ENCODE data around the gene LRRC56. TPM values are rescaled to one million over a fixed set of nuclear protein-coding genes. Genes with fewer than 3 reads are reported as not detected.
"Not testable (repeated sequence)": the region's sequence is repeated elsewhere in the genome, so short reads cannot be mapped to it uniquely, and the experiment has no call there.

The LRRC56 gene
- total RNA-seq, 2 experiments from 2014 or later, result 0.96 to 0.98 TPM

- POLR2A ChIA-PET, result no interaction called here
- ATAC-seq (no peak), DNase-seq (no peak)
- H3K27me3 Mint-ChIP-seq, result no peaks in the 10 kb centered on the region
- H3K4me3 Mint-ChIP-seq, result peak overlapping the region; percentile 88
- no peaks in the 10 kb centered on the region for H3K9me3 Mint-ChIP-seq (ENCODE audit: low read depth)
- intact Hi-C loops (cut with DNase I, micrococcal nuclease), result no loop called here
- no peaks in the 10 kb centered on the region for H3K4me1 Mint-ChIP-seq
- CTCF ChIA-PET, result interaction anchor here (0.6 to 2.0 kb wide), 3 partner anchors 13 to 194 kb away, joined by 3 to 5 read pairs (median 4); no protein-coding TSS in a partner anchor
- peaks cover 13% of the 10 kb centered on the region for H3K36me3 Mint-ChIP-seq (ENCODE audit: low read depth)
- peak overlapping the region; percentile 19 for H3K27ac Mint-ChIP-seq
These were observed 29.8 kb downstream of the LRRC56 start for GRCh38 chr11:567011-567628.

GRCh38 chr11:567629-568292, 30.4 kb downstream of the LRRC56 start:
- ChIA-PET POLR2A (interaction anchor here (0.6 kb wide), 1 partner anchor 360 kb away, joined by 3 read pairs; the partner anchor contains the start of genes BET1L and RIC8A), CTCF (interaction anchor here (0.6 kb wide), 1 partner anchor 36 kb away, joined by 3 read pairs; no protein-coding TSS in a partner anchor)
- ATAC-seq, result peak; percentile 0
- no peak for DNase-seq
- intact Hi-C loops (cut with DNase I, micrococcal nuclease), result loop anchor here (1.0 to 2.0 kb wide), 11 partner anchors 7 to 331 kb away; partner anchors contain the start of genes LMNTD2 (in 2 of the 2), RASSF7 (in 2 of the 2), HRAS (in 1 of the 2) and IRF7 (in 1 of the 2)
- Mint-ChIP-seq H3K27ac (peak overlapping the region; percentile 69), H3K9me3 (ENCODE audit: low read depth) (no peaks in the 10 kb centered on the region), H3K4me1 (no peaks in the 10 kb centered on the region), H3K36me3 (ENCODE audit: low read depth) (peaks cover 13% of the 10 kb centered on the region), H3K27me3 (no peaks in the 10 kb centered on the region), H3K4me3 (peak overlapping the region; percentile 88)

- Mint-ChIP-seq H3K9me3 (ENCODE audit: low read depth) (no peaks in the 10 kb centered on the region), H3K36me3 (ENCODE audit: low read depth) (peaks cover 13% of the 10 kb centered on the region), H3K27me3 (no peaks in the 10 kb centered on the region), H3K4me1 (no peaks in the 10 kb centered on the region), H3K27ac (peak overlapping the region; percentile 72), H3K4me3 (peak overlapping the region; percentile 88)
- DNase-seq (peak; percentile 97), ATAC-seq (peak; percentile 93)
- POLR2A ChIA-PET, result interaction anchor here (0.6 to 0.7 kb wide), 2 partner anchors 293 to 361 kb away, joined by 3 to 5 read pairs; partner anchors contain the start of genes BET1L and RIC8A
- intact Hi-C loops (cut with DNase I, micrococcal nuclease), result loop anchor here (1.0 to 2.0 kb wide), 11 partner anchors 8 to 332 kb away; partner anchors contain the start of genes LMNTD2 (in 2 of the 2), RASSF7 (in 2 of the 2), HRAS (in 1 of the 2) and IRF7 (in 1 of the 2)
- CTCF ChIA-PET, result interaction anchor here (0.6 to 1.6 kb wide), 2 partner anchors 14 to 36 kb away, joined by 3 to 4 read pairs; no protein-coding TSS in a partner anchor
These were observed 31.2 kb downstream of the LRRC56 start for GRCh38 chr11:568306-569157.

GRCh38 chr11:569158-569885, 32.0 kb downstream of the LRRC56 start:
- Mint-ChIP-seq H3K9me3 (ENCODE audit: low read depth) (no peaks in the 10 kb centered on the region), H3K4me3 (peak overlapping the region; percentile 77), H3K36me3 (ENCODE audit: low read depth) (peaks cover 12% of the 10 kb centered on the region), H3K27ac (peak overlapping the region; percentile 72), H3K27me3 (peaks cover 2% of the 10 kb centered on the region), H3K4me1 (peaks cover 4% of the 10 kb centered on the region)
- POLR2A ChIA-PET, result interaction anchor here (0.6 to 0.7 kb wide), 2 partner anchors 102 to 294 kb away, joined by 5 read pairs; no protein-coding TSS in a partner anchor
- DNase-seq (peak; percentile 9), ATAC-seq (no peak)
- CTCF ChIA-PET, result interaction anchor here (1.6 kb wide), 1 partner anchor 15 kb away, joined by 4 read pairs; no protein-coding TSS in a partner anchor
- intact Hi-C loops (cut with DNase I, micrococcal nuclease), result loop anchor here in 1 of 2 experiments (2.0 kb wide), 3 partner anchors 45 to 119 kb away; partner anchors contain the start of genes IRF7 and PTDSS2

- Mint-ChIP-seq H3K9me3 (ENCODE audit: low read depth) (no peaks in the 10 kb centered on the region), H3K36me3 (ENCODE audit: low read depth) (peaks cover 9% of the 10 kb centered on the region), H3K27ac (no peak overlapping the region), H3K4me1 (peaks cover 14% of the 10 kb centered on the region), H3K27me3 (peaks cover 10% of the 10 kb centered on the region), H3K4me3 (no peak overlapping the region)
- POLR2A ChIA-PET, result no interaction called here
- intact Hi-C loops (cut with DNase I, micrococcal nuclease), result loop anchor here in 1 of 2 experiments (10.0 kb wide), 1 partner anchor 223 kb away; the partner anchor contains the start of genes CEND1 and SLC25A22
- DNase-seq, result peak; percentile 12
- no peak for ATAC-seq
- CTCF ChIA-PET, result no interaction called here
These were observed 34.5 kb downstream of the LRRC56 start for GRCh38 chr11:571802-572185.

- peaks cover 4% of the 10 kb centered on the region for H3K36me3 Mint-ChIP-seq (ENCODE audit: low read depth)
- intact Hi-C loops (cut with DNase I, micrococcal nuclease), result loop anchor here in 1 of 2 experiments (10.0 kb wide), 1 partner anchor 222 kb away; the partner anchor contains the start of genes CEND1 and SLC25A22
- POLR2A ChIA-PET, result no interaction called here
- ATAC-seq, result no peak
- H3K4me1 Mint-ChIP-seq, result peaks cover 24% of the 10 kb centered on the region
- H3K4me3 Mint-ChIP-seq, result no peak overlapping the region
- no peaks in the 10 kb centered on the region for H3K9me3 Mint-ChIP-seq (ENCODE audit: low read depth)
- H3K27ac Mint-ChIP-seq, result no peak overlapping the region
- CTCF ChIA-PET, result no interaction called here
- H3K27me3 Mint-ChIP-seq, result peaks cover 10% of the 10 kb centered on the region
- no peak for DNase-seq
These were observed 35.9 kb downstream of the LRRC56 start for GRCh38 chr11:573146-573759.

GRCh38 chr11:574031-574570, 36.8 kb downstream of the LRRC56 start:
- Mint-ChIP-seq H3K4me3 (peak overlapping the region; percentile 82), H3K27me3 (peaks cover 10% of the 10 kb centered on the region), H3K4me1 (peaks cover 32% of the 10 kb centered on the region)
- POLR2A ChIA-PET; CTCF ChIA-PET; ATAC-seq; H3K27ac Mint-ChIP-seq; H3K36me3 Mint-ChIP-seq (ENCODE audit: low read depth); H3K9me3 Mint-ChIP-seq (ENCODE audit: low read depth): not testable (repeated sequence)
- DNase-seq, result peak; percentile 41
- intact Hi-C loops (cut with DNase I, micrococcal nuclease), result loop anchor here in 1 of 2 experiments (10.0 kb wide), 1 partner anchor 221 kb away; the partner anchor contains the start of genes CEND1 and SLC25A22

- H3K9me3 Mint-ChIP-seq (ENCODE audit: low read depth), result no peaks in the 10 kb centered on the region
- H3K27ac Mint-ChIP-seq, result peak overlapping the region; percentile 58
- ChIA-PET POLR2A (interaction anchor here (0.8 kb wide), 1 partner anchor 13 kb away, joined by 3 read pairs; no protein-coding TSS in a partner anchor), CTCF (interaction anchor here (0.6 to 1.8 kb wide), 2 partner anchors 15 to 236 kb away, joined by 5 to 6 read pairs; partner anchors contain the start of gene LMNTD2)
- DNase-seq (peak; percentile 56), ATAC-seq (no peak)
- intact Hi-C loops (cut with DNase I, micrococcal nuclease), result loop anchor here (5.0 to 10.0 kb wide), 2 partner anchors 220 to 307 kb away; partner anchors contain the start of genes CEND1 (in 1 of the 2) and SLC25A22 (in 1 of the 2)
- peaks cover 39% of the 10 kb centered on the region for H3K4me1 Mint-ChIP-seq
- peak overlapping the region; percentile 82 for H3K4me3 Mint-ChIP-seq
- H3K36me3 Mint-ChIP-seq (ENCODE audit: low read depth), result peaks cover 9% of the 10 kb centered on the region
- H3K27me3 Mint-ChIP-seq, result peaks cover 10% of the 10 kb centered on the region
These were observed 37.4 kb downstream of the LRRC56 start for GRCh38 chr11:574632-575312.

Data from activated CD4-positive, alpha-beta T cell treated with anti-CD3 and anti-CD28 coated beads for 36 hours (primary cell).